SJSA1 (cell line): ENCODE measurements around the gene SPDYE2. TPM values are rescaled to one million over a fixed set of nuclear protein-coding genes. Genes with fewer than 3 reads are reported as not detected.
"Not testable (repeated sequence)": the region's sequence is repeated elsewhere in the genome, so short reads cannot be mapped to it uniquely, and the experiment has no call there.

Experiments used
- DNase-seq, 2 experiments: peaks; one replicate each; pipeline ENCODE4 v3.0.0-alpha.2; 2015 to 2020; ENCODE audit warnings: low spot score in 2 of 2, low read depth in 1 of 2
- H3K27ac ChIP-seq: fragments of 250-450 bp; sonication (Bioruptor Pico); 2 replicates; pipeline ENCODE4 v1.5.1; 2020; ENCODE audit warnings: mild to moderate bottlenecking, moderate library complexity
- H3K27me3 ChIP-seq: fragments of 250-450 bp; sonication (Bioruptor Pico); replicated peaks from 2 replicates; pipeline ENCODE4 v1.5.1; 2020; ENCODE audit warnings: mild to moderate bottlenecking, moderate library complexity
- H3K36me3 ChIP-seq: fragments of 250-450 bp; sonication (Bioruptor Pico); 2 replicates; pipeline ENCODE4 v1.5.1; 2020; ENCODE audit warnings: mild to moderate bottlenecking
- H3K4me1 ChIP-seq: fragments of 250-450 bp; sonication (Bioruptor Pico); replicated peaks from 2 replicates; pipeline ENCODE4 v1.6.1; 2021; ENCODE audit warnings: mild to moderate bottlenecking
- H3K4me3 ChIP-seq: fragments of 250-450 bp; sonication (Bioruptor Pico); 2 replicates; pipeline ENCODE4 v1.5.1; 2020; ENCODE audit warnings: mild to moderate bottlenecking
- H3K9me3 ChIP-seq: fragments of 250-450 bp; sonication (Bioruptor Pico); replicated peaks from 2 replicates; pipeline ENCODE4 v1.5.1; 2020; ENCODE audit warnings: mild to moderate bottlenecking
- total RNA-seq: library from RNA; depleted of rRNA; stranded (reverse); fragments of >200 nt; shearing (Covaris generic); gene quantifications from 2 replicates; pipeline ENCODE4 v1.2.3, GENCODE V29; 2014

Gene SPDYE2
- total RNA-seq, 1 experiment from 2014 or later, result not detected

DNA sequence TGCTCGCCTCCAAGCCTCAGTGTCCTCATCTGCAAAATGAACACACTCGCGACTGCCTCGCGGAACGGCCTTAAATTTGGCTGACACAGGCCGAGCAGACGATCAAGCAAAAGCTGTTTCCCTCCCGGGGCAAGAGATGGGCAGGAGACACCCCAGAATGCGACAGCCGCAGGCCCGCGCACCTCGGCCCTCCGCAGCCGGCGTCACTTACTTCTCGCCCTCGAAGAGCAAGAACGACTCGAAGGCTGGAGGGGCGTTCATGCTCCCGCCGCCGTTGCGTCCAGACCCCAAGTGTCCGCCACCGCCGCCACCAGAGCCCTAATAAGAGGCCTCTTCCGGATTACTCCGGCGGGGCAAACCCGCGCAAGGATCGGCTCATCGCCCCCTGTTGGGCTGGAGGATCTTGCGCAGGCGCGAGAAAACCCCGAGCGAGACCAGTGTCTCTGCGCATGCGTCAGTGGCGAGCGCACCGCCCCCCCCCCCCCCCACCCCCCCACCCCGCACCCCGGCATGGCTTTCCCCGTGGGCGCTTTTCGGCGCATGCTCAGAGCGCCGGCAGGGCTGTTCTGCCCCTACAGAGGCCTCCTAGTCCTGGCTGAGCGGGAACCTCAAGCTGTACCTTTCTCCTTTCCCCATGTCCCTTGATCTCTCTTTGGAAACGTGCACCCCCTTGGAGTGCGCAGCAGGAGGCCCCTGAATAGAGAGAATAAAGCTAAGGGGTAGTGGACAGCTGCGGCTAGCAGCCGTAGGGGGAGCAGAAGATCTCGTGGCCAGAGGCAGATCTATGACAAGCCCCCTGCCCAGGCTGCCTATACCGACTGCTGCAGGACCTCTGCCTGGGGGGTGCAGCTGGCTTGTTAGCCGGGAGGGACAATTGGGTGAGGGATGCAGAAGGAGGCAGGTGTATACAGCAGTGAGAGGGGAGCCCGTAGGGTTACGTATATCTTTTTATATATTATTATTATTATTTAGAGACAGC, 21.5 kb downstream of the SPDYE2 start, which contains the start of gene POLR2J3:
Gene POLR2J3, minus strand, starts transcription at position 323 of the 979 bp plus-strand sequence. Its CDS starts 62 bp downstream, at position 261.
- peak within 1 kb of the TSS; percentile 55 for H3K4me3 ChIP-seq
- H3K27me3 ChIP-seq, H3K9me3 ChIP-seq, H3K36me3 ChIP-seq, H3K4me1 ChIP-seq: not testable (repeated sequence)
- H3K27ac ChIP-seq, result peak within 1 kb of the TSS; percentile 35
- DNase-seq, result peak; percentile 84 to 97

DNA sequence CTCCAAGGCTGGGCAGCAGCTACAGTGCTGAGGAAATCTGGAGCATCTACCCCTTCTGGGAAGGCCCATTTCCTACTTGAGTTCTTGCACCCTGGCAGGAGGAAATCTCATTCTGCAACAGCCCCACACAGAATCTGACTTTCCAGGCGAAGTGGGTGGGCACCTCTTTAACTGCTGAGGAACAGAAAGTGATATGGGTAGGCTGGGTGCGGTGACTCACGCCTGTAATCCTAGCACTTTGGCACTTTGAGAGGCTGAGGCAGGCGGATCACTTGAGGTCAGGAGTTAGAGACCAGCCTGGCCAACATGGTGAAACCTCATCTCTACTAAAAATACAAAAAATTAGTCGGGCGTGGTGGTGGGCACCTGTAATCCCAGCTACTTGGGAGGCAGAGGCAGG, 23.6 kb downstream of the SPDYE2 start:
- not testable (repeated sequence) for H3K36me3 ChIP-seq, H3K9me3 ChIP-seq, DNase-seq, H3K4me3 ChIP-seq, H3K27me3 ChIP-seq, H3K27ac ChIP-seq, H3K4me1 ChIP-seq

DNA sequence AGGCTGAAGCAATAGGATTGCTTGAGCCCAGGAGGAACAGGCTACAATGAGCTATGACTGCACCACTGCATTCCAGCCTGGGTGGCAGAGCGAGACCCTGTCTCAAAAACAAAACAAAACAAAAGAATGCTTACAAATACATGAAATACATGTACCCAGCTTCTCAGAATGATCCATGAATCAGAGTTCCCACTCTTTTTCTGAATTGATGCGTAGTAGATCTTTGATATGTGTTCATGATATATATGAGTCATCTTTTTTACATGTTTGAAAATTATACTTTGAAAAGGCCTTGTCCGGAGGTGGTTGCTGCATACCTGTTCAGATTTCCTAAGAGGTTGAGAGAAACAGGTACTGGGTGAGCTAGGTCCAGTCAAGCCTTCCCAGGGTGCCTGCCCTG, 25.3 kb downstream of the SPDYE2 start:
- H3K27ac ChIP-seq, H3K9me3 ChIP-seq, DNase-seq, H3K4me3 ChIP-seq, H3K4me1 ChIP-seq, H3K36me3 ChIP-seq, H3K27me3 ChIP-seq: not testable (repeated sequence)

DNA sequence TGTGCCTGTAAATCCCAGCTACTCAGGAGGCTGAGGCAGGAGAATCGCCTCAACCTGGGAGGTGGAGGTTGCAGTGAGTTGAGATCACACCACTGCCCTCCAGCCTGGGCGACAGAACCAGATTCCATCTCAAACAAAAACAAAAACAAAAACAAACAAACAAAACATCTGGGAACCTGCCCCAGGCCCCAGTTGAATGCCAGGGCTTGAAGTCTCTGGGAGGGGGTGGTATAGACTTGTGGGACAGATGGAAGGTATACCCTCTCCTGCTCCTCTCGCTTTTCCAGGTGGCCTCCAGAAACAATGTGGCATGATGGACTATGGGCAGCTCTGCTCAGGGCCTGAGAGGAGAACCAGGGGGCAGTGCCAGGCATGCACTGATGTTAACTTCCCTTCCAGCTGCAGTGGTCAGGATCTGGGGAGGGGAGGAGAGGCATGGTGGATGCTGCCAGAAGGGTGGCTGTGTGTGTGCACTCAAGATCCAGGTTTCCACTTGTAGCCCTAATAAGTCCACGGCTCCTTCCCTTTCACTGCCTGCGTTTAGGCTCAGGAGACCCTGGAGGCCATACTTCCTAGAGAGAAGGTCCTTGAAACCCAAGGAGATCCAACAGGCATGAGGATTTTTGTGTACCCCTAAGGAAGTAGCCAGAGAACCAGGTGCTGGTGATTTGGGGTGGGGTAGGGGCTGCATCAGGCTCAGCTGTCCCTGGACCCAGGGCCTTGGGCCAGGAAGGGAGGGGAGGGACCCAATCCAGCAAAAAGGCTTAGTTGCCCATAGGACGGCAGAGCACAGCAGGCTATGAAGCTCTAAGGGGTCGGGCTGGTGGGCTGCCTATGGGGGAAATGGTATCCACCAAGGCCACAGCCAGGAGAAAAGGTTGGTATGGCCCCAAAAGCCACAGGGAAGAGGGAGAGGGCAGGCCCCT, 26.6 kb downstream of the SPDYE2 start:
- not testable (repeated sequence) for H3K27me3 ChIP-seq, H3K36me3 ChIP-seq, H3K4me1 ChIP-seq, H3K27ac ChIP-seq, H3K9me3 ChIP-seq, H3K4me3 ChIP-seq
- peak in 1 of 2 experiments; percentile 39 for DNase-seq

DNA sequence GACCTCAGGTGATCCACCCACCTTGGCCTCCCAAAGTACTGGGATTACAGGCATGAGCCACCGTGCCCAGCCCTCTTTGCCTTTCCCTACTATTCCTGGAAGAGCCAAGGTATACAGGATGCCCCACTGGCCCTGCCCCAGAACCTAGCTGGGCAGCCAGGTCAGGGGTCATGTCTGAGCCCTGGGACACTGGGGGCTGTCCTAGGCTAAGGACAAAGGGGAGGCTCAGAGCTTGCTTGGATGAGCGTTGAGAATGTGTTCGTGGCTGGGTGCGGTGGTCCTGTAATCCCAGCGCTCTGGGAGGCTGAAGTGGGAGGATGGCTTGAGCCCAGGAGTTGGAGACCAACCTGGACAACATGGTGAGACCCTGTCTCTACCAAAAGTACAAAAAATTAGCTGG, 27.5 kb downstream of the SPDYE2 start:
- H3K9me3 ChIP-seq, H3K4me3 ChIP-seq, H3K27me3 ChIP-seq, H3K4me1 ChIP-seq, H3K36me3 ChIP-seq, H3K27ac ChIP-seq: not testable (repeated sequence)
- DNase-seq, result peak in 1 of 2 experiments; percentile 40

DNA sequence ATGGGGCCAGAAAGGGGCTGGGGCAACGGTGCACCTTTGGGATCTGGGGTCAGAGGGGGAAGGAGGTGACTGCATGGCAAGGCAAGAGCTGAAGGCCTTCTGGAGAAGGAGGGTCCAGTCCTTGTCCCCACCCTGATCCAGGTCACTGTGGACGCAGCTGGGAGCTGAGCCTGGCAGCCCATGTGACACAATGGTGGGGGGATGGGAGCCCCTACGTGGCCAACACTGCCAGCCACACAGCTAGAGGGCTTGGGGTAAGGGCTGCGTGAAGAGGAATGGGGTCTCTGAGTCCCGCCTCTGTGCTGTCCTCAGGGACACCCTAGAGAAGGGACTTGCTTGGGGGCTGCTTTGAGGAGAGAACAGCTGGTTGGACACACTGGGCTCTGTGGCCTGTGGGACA, 30.7 kb downstream of the SPDYE2 start:
- not testable (repeated sequence) for H3K27me3 ChIP-seq, H3K36me3 ChIP-seq, H3K4me1 ChIP-seq, H3K9me3 ChIP-seq, H3K4me3 ChIP-seq, DNase-seq, H3K27ac ChIP-seq

DNA sequence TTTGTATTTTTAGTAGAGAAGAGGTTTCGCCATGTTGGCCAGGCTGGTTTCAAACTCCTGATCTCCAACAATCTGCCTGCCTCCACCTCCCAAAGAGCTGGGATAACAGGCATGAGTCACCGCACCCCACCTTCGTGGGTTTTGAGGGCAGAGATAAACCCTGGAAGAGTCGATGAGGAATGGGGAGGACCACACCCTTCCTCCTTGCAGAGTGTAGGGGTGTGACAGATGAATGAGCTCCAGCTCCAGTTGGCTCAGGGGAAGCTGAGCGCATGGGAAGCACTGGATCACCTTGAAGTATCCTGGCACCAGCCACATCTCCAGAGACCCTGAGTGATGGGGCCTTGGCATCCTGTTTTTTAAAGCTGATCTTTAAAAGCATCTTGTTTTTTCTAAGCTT, 32.5 kb downstream of the SPDYE2 start:
- not testable (repeated sequence) for H3K9me3 ChIP-seq, H3K27me3 ChIP-seq

DNA sequence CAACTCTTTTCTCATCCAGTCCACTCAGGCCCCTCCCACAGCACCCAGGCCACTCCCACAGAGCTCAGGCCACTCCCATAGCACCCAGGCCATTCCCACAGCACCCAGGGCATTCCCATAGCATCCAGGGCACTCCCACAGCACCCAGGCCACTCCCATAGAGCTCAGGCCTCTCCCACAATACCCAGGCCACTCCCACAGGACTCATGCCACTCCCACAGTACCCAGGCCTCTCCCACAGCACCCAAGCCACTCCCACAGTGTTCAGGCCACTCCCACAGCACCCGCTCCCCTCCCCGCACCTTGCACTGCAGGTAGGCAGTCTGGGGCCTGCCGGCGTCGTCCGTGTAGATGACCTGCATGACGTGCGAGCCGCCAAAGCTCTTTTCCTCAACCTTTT, 38.8 kb downstream of the SPDYE2 start:
- not testable (repeated sequence) for H3K27ac ChIP-seq, H3K4me3 ChIP-seq, DNase-seq, H3K9me3 ChIP-seq, H3K4me1 ChIP-seq, H3K27me3 ChIP-seq, H3K36me3 ChIP-seq

More for the DNA sequence above, 32.5 kb downstream of the SPDYE2 start:
- not testable (repeated sequence) for H3K36me3 ChIP-seq, H3K4me1 ChIP-seq, DNase-seq, H3K4me3 ChIP-seq, H3K27ac ChIP-seq

DNA sequence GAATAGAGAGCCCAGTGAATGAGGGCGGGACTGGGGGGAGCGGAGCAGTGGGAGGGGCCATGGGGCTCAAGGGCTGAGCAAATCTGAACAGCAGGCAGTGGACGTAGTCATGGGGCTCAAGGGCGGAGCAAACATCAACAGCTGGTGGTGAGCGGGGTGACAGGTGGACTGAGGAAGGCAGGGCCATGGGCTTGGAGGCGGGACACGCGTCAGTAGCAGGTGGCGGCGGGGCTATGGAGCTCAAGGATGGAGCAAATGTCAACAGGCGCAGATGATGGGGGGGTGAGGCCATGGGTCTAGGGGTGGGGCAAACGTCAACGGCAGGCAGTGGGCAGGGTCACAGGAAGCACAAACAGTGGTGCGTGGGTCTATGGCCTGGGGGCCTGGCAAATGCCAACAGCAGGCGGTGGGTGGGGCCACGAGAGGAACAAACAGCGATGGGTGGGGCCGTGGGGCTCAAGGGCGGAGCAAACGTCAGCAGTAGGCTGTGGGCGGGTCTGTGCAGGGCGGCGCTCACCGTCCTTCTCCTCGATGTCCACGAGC, 41.5 kb downstream of the SPDYE2 start:
- H3K9me3 ChIP-seq, H3K4me1 ChIP-seq, H3K36me3 ChIP-seq, H3K27me3 ChIP-seq, H3K4me3 ChIP-seq, H3K27ac ChIP-seq: not testable (repeated sequence)
- DNase-seq, result peak in 1 of 2 experiments; percentile 21

DNA sequence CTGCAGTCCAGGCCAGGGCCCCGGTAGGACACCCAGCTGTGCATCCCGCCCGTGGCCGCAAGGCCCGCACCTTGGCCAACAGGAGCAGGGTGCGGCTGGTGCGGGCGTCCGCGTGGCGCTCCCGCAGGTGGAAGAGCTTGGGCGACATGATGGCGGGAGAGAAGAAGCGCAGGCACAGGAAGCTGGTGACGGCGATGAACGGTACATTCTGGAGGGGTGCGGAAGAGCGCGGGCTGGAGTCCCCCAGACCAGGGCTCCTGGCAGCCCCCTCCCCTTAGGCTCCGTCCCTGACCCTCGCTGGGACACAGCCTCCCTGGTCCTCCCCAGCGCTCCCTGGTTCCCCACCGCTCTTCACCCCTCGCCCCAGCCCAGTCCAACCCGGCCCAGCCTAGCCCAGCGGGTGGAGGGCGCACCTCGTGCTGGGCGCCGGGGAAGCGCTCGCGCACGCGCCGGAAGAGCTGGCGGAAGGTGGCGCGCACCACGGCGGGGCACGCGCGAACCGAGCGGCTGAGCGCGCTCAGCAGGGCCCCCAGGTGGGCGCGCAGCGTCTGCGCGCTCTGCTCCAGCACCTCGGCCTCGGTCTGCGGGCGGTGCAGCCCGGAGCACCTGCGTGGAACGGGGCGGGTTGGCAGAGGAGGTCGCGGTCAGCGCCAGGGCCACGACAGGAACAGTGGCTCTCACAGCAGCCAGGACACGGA, 42.8 kb downstream of the SPDYE2 start:
- not testable (repeated sequence) for H3K9me3 ChIP-seq, H3K4me1 ChIP-seq, H3K27me3 ChIP-seq, H3K27ac ChIP-seq, H3K4me3 ChIP-seq, H3K36me3 ChIP-seq, DNase-seq

DNA sequence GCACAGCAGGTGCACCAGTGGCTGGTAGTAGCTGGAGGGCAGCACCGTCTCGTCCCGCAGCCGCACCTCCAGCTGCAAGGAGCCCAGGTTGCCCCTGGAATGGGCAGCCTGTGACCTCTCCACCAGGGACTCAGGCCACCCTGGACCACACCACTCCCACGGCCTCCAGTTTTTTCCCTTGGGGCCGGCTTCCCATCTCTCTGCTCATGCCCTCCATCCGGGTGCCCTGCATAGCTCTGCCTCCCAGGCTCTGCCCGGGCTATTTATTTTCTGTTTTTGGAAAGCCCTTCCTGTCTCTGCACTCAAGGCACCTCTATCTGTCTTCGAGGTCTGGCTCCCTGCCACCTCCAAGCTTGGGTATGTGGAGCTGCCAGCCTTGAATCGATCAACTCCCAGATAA, 45.0 kb downstream of the SPDYE2 start:
- not testable (repeated sequence) for H3K27ac ChIP-seq, H3K27me3 ChIP-seq, H3K36me3 ChIP-seq, H3K4me1 ChIP-seq, H3K9me3 ChIP-seq, H3K4me3 ChIP-seq
- peak in 1 of 2 experiments; percentile 35 for DNase-seq

DNA sequence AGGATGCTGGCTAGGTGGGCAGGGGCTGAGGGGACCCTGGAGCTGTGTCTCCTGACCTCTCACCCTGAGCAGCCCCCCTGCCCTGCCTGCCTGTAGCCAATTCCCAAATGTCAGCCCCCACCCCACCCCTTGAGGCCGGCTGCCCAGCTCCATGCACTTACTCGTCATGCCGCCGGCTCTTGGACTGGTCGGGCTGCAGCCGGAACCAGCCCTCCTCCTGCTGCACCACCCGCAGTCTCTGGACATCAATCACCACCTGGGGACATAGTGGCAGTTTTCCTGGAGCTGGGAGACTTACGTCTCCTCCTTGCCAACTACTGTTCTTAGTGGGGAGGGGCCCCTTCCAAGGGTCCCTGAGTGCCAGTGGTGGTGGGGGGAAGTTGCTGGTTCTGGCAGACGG, 48.7 kb downstream of the SPDYE2 start:
- not testable (repeated sequence) for H3K4me3 ChIP-seq

DNA sequence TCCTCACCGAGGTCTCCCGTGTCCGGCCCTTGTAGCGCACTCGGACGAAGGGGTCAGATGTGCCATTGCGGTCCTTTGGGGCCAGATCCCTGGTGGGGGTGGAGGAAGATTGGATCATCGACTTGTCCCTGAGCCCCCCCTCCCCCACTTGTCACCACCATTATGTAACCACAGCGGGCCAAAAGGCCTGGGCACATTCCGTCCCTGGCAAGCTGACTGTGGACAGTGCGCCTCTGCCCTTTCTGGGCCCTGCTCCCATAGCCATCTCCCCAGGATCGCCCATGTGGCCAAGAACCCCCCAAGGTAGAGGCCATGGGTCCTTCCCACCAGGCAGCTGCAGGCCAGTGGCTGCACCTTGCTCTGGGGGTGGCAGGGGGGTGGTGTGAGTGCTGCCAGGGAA, 51.3 kb downstream of the SPDYE2 start:
- not testable (repeated sequence) for H3K27me3 ChIP-seq, H3K36me3 ChIP-seq, H3K4me3 ChIP-seq, DNase-seq, H3K4me1 ChIP-seq, H3K9me3 ChIP-seq, H3K27ac ChIP-seq

More for the DNA sequence above, 48.7 kb downstream of the SPDYE2 start:
- not testable (repeated sequence) for H3K36me3 ChIP-seq, H3K4me1 ChIP-seq, H3K9me3 ChIP-seq, DNase-seq, H3K27ac ChIP-seq, H3K27me3 ChIP-seq
